HepG2 (cell line): ENCODE data around the gene RDH11. TPM values are rescaled to one million over a fixed set of nuclear protein-coding genes. Genes with fewer than 3 reads are reported as not detected.

ENCODE experiments used
- ARHGAP35 ChIP-seq: sonication (generic); formaldehyde crosslinking; IDR thresholded peaks from 2 replicates; pipeline ENCODE4 v1.9.0; 2022; ENCODE audit warnings: mild to moderate bottlenecking, inconsistent platforms, moderate library complexity, missing genetic modification reagents, borderline replicate concordance
- BATF2 ChIP-seq: sonication (generic); formaldehyde crosslinking; IDR thresholded peaks from 2 replicates; pipeline ENCODE4 v1.8.0; 2022; ENCODE audit warnings: mild to moderate bottlenecking, missing genetic modification reagents, moderate library complexity
- GATAD1 ChIP-seq: IDR thresholded peaks from 2 replicates; pipeline ENCODE4 v1.6.1; 2016; ENCODE audit warnings: missing genetic modification reagents, missing compliant biosample characterization
- MAZ ChIP-seq, 2 experiments: sonication (generic) in 1 of 2; formaldehyde crosslinking in 1 of 2; IDR thresholded peaks; 2 replicates each; pipeline versions ENCODE4 v1.5.0 to v1.6.1; 2012 to 2020; ENCODE audit warnings: low read depth in 2 of 2, mild to moderate bottlenecking in 2 of 2, borderline replicate concordance in 1 of 2, improper control_type of control experiment in 1 of 2, low read length in 1 of 2, missing genetic modification reagents in 1 of 2, moderate library complexity in 1 of 2
- TFAP4 ChIP-seq: sonication (generic); IDR thresholded peaks from 2 replicates; pipeline ENCODE4 v1.6.1; 2016; ENCODE audit warnings: low read depth, borderline replicate concordance
- UBTF ChIP-seq: sonication (generic); formaldehyde crosslinking; IDR thresholded peaks from 2 replicates; pipeline ENCODE4 v1.4.0; 2020; ENCODE audit warnings: mild to moderate bottlenecking, missing genetic modification reagents
- ZBTB20 ChIP-seq: sonication (generic); formaldehyde crosslinking; IDR thresholded peaks from 2 replicates; pipeline ENCODE4 v1.8.1; 2023; ENCODE audit warnings: missing genetic modification reagents, low read depth, mild to moderate bottlenecking, borderline replicate concordance
- ZMYM3 ChIP-seq: sonication (generic); formaldehyde crosslinking; IDR thresholded peaks from 2 replicates; pipeline ENCODE4 v1.5.1; 2020; ENCODE audit warnings: mild to moderate bottlenecking, missing genetic modification reagents
- ZNF333 ChIP-seq: sonication (generic); formaldehyde crosslinking; IDR thresholded peaks from 2 replicates; pipeline ENCODE4 v1.4.0; 2020; ENCODE audit warnings: mild to moderate bottlenecking, missing genetic modification reagents, borderline replicate concordance
- ZNF468 ChIP-seq: sonication (generic); formaldehyde crosslinking; IDR thresholded peaks from 2 replicates; pipeline ENCODE4 v1.8.0; 2022; ENCODE audit warnings: mild to moderate bottlenecking, moderate library complexity, missing genetic modification reagents
- ZNF567 ChIP-seq: sonication (generic); formaldehyde crosslinking; IDR thresholded peaks from 2 replicates; pipeline ENCODE4 v1.8.1; 2023; ENCODE audit warnings: mild to moderate bottlenecking, missing genetic modification reagents, borderline replicate concordance
- ZNF704 ChIP-seq: sonication (generic); formaldehyde crosslinking; IDR thresholded peaks from 2 replicates; pipeline ENCODE4 v1.8.1; 2023; ENCODE audit warnings: mild to moderate bottlenecking, inconsistent platforms, moderate library complexity, missing genetic modification reagents, borderline replicate concordance
- ZNF788 ChIP-seq: sonication (generic); formaldehyde crosslinking; IDR thresholded peaks from 2 replicates; pipeline ENCODE4 v1.5.0; 2020; ENCODE audit warnings: mild to moderate bottlenecking, missing genetic modification reagents, borderline replicate concordance
- ZSCAN25 ChIP-seq: sonication (generic); formaldehyde crosslinking; IDR thresholded peaks from 2 replicates; pipeline ENCODE4 v1.8.0; 2022; ENCODE audit warnings: mild to moderate bottlenecking, missing genetic modification reagents
- ZSCAN29 ChIP-seq: sonication (generic); formaldehyde crosslinking; conservative IDR thresholded peaks from 2 replicates; pipeline ENCODE4 v1.4.0; 2020; ENCODE audit warnings: mild to moderate bottlenecking, missing genetic modification reagents
- ZZZ3 ChIP-seq: sonication (generic); formaldehyde crosslinking; IDR thresholded peaks from 2 replicates; pipeline ENCODE4 v1.4.0; 2020; ENCODE audit warnings: missing genetic modification reagents, mild to moderate bottlenecking, borderline replicate concordance
- polyA plus RNA-seq, 8 experiments: library from polyadenylated mRNA; depleted of rRNA in 3 of 8; stranded (reverse) in 7 of 8; unstranded in 1 of 8; fragments of >200 nt; fragmentation: Illumina TruSeq in 4 of 8; extraction: Trizol in 4 of 8; gene quantifications; 2 replicates each; pipeline versions ENCODE4 v1.2.1 to v1.2.3, GENCODE V29; 2011 to 2016; ENCODE audit warnings: low read depth in 4 of 8, missing spikeins in 1 of 8, mixed read lengths in 1 of 8; ENCODE audit not compliant: insufficient read depth in 1 of 8
- total RNA-seq, 5 experiments: library from RNA; depleted of rRNA; stranded (reverse); fragments of >200 nt; fragmentation: Illumina TruSeq; extraction: Trizol; gene quantifications; 2 replicates each; pipeline ENCODE4 v1.2.3, GENCODE V29; 2016; ENCODE audit warnings: low read depth in 1 of 5
- TF ChIP-seq, protein P1 (sequence below): sonication (generic); formaldehyde crosslinking; IDR thresholded peaks from 2 replicates; pipeline ENCODE4 v1.5.0; 2020; ENCODE audit warnings: mild to moderate bottlenecking, missing genetic modification reagents, borderline replicate concordance

The RDH11 gene
- total and polyA plus RNA-seq, 2 of the 13 experiments (the other 11 are each of a cell fraction or from before 2014, with no cell fraction given): 106 to 131 TPM

DNA sequence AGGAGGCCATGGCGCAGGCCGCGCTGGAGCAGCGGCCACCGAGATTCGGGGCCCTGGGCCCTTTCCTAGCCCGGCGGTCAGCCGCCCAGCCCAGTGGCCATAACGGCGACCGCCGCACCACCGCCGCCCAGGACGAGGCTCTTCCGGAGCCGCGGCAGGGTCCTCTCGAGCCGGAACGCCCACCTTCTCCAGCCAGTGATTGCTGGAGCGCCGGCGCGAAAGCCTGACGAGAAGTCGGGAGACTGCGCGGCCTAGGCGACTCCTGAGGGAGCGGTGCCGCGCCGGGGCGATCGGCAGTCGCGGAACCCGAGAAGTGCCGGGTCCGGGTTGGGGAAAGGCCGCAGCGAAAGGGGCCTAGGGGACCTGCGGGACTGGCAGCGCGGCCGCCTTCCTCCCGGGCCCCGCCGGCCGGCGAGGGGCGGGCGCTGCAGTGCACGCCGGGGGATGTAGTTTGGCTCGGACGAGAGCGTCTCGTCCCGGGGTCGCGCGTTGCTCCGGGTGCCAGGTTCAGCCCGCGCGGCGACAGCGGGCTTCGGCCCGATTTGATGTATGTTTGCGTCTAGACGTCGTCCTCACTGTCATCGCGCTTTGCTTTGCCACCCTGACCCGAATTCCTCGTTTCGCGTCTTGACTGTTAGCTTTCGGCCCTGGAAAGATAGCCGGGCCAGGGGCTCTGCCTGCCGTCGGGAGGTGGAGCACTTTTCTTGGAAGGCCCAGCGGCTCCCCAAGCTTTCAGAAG lies 20.9 kb downstream of the RDH11 start, which contains the start of gene VTI1B (continued):
- TF ChIP-seq, protein P1, sequence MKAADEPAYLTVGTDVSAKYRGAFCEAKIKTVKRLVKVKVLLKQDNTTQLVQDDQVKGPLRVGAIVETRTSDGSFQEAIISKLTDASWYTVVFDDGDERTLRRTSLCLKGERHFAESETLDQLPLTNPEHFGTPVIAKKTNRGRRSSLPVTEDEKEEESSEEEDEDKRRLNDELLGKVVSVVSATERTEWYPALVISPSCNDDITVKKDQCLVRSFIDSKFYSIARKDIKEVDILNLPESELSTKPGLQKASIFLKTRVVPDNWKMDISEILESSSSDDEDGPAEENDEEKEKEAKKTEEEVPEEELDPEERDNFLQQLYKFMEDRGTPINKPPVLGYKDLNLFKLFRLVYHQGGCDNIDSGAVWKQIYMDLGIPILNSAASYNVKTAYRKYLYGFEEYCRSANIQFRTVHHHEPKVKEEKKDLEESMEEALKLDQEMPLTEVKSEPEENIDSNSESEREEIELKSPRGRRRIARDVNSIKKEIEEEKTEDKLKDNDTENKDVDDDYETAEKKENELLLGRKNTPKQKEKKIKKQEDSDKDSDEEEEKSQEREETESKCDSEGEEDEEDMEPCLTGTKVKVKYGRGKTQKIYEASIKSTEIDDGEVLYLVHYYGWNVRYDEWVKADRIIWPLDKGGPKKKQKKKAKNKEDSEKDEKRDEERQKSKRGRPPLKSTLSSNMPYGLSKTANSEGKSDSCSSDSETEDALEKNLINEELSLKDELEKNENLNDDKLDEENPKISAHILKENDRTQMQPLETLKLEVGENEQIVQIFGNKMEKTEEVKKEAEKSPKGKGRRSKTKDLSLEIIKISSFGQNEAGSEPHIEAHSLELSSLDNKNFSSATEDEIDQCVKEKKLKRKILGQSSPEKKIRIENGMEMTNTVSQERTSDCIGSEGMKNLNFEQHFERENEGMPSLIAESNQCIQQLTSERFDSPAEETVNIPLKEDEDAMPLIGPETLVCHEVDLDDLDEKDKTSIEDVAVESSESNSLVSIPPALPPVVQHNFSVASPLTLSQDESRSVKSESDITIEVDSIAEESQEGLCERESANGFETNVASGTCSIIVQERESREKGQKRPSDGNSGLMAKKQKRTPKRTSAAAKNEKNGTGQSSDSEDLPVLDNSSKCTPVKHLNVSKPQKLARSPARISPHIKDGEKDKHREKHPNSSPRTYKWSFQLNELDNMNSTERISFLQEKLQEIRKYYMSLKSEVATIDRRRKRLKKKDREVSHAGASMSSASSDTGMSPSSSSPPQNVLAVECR (CRISPR knock-in tag): peak; percentile 92
- TF ChIP-seq ZSCAN29 (CRISPR knock-in tag): peak; percentile 35; the same call in 1 of the 2 replicates
- TF ChIP-seq ZNF567 (CRISPR knock-in tag): no peak; the same call in 1 of the 2 replicates
- no peak; the same call in 1 of the 2 replicates for TF ChIP-seq ZNF788 (CRISPR knock-in tag)
- TF ChIP-seq ZNF468 (CRISPR knock-in tag): no peak
- peak; percentile 67; the same call in 1 of the 2 replicates for TF ChIP-seq ZNF333
- no peak for TF ChIP-seq ZBTB20 (CRISPR knock-in tag)
- peak; percentile 40; the same call in 1 of the 2 replicates for TF ChIP-seq GATAD1
- TF ChIP-seq BATF2 (CRISPR knock-in tag): 0 out of 2 replicates have a peak, but pooled peaks have one; percentile 32
- TF ChIP-seq ARHGAP35: peak; percentile 83; the same call in 1 of the 2 replicates
- no peak for TF ChIP-seq ZSCAN25
- no peak for TF ChIP-seq ZMYM3 (CRISPR knock-in tag)
- peak; percentile 85; the same call in 1 of the 2 replicates for TF ChIP-seq ZNF704 (CRISPR knock-in tag)
- peak; percentile 21; the same call in 1 of the 2 replicates for TF ChIP-seq MAZ (IDR thresholded peaks at IDR 0.05; ENCODE audit: borderline replicate concordance, low read depth, low read length)
- TF ChIP-seq MAZ (CRISPR knock-in tag; IDR thresholded peaks at IDR 0.05; ENCODE audit: low read depth): no peak; the same call in 1 of the 2 replicates
- TF ChIP-seq ZZZ3: peak; percentile 42
- TF ChIP-seq UBTF (CRISPR knock-in tag): peak; percentile 90; the same call in 1 of the 2 replicates
- TF ChIP-seq TFAP4: peak; percentile 51; the same call in 1 of the 2 replicates
